ENCODE measurements around the gene FRY.

FRY gene

DNA sequence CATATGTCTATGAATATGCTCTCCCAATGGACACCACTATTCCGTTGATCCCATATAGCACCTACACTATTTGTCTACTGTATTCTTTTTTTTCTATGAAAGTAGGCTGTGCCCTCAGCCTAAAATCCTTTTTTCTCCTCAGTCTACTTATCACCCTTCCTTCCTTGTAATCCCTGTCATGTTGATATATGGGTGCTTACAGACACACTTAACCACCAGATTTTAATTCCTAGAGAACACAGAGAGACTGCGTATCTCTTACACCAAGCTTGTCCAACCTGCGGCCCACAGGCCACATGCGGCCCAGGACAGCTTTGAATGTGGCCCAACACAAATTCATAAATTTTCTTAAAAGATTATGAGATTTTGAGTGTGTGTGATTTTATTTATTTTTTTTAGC is 182.5 kb downstream of the FRY start:
- DNase-seq (ENCODE audit: low read depth in 2 of 2), result no peak

DNA sequence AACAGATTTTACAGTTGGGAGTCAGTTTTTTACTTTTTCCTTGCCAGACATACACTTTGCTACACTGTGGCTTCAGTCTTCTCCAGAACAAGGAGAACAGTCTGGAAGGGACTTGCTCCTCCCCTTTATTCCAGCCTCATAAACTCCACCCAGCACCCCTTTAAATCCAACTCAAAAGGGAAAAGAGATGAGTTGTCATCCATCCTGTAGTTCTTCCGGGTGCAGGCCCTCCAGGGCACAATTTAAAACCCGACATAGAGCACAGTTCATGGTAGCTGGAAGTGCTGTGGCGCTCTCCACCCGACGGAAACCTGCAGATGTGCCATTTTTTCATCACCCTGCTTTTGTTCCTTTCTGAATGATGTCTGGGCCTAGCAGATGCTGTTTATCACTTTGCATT is 184.7 kb downstream of the FRY start:
- no peak for DNase-seq (ENCODE audit: low read depth in 2 of 2)

DNA sequence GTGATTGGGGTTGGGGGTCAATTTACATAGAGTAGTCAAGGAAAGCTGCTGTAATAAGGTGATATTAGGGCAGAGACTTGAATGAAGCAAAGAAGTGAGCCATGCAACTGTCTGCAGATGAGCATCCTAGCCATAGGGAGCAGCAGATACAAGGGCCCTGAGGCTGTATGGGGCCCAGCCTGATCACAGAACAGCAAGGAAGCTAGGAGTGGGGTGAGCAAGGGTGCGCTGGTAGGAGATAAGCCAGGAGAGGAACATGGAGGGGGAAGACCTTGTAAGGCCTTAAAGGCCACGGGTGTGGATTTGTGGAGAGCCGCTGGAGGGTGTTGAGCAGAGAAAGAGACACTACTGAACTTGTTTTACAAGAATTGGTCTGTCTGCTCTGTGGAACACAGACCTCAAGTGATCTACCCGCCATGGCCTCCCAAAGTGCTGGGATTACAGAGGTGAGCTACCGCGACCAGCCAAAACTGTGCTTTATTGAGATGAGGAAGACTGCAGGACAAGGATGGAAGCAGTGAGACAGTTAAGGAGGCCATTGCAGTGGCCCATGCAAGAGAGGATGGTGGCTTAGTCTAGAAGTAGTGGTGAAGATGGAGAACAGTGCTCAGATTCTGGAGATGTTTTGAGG is 190.6 kb downstream of the FRY start:
- DNase-seq (ENCODE audit: low read depth in 2 of 2), result no peak

DNA sequence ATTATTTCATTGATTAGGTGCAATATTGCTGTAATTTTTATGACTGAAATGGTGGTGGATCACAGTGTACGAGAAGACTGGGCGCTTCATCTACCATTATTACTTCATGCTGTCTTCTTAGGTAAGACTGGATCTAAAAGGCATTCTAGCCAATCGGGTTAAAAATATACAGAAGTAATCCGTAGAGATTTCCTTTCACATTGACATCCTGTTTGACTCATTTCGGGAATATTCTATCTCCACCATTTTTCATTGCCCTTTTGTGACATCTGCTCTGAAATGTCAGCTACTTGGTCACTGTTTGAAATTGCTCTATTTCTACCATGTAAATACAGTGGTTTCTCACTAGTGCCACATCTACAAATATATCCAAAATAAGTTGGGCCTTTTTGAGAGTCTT is 193.3 kb downstream of the FRY start:
- DNase-seq (ENCODE audit: low read depth in 2 of 2), result no peak

DNA sequence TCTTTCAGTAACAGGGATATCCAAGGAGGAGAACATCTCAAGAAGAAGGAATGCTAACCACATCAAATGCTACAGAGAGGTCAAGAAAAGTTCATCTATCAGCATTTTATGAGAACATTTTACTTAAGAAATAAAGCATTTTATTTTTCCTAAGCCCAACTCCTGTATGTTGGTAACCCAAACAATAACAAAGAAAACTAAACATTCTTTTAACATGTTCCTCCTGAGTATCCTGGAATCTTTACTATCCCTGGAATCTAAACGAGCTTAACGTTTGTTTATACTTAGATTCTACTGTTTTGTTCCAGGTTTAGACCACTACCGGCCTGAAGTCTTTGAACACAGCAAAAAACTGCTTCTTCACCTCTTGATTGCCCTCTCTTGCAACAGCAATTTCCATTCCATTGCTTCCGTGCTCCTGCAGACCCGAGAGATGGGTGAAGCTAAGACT is 193.9 kb downstream of the FRY start:
- no peak for DNase-seq (ENCODE audit: low read depth in 2 of 2)

DNA sequence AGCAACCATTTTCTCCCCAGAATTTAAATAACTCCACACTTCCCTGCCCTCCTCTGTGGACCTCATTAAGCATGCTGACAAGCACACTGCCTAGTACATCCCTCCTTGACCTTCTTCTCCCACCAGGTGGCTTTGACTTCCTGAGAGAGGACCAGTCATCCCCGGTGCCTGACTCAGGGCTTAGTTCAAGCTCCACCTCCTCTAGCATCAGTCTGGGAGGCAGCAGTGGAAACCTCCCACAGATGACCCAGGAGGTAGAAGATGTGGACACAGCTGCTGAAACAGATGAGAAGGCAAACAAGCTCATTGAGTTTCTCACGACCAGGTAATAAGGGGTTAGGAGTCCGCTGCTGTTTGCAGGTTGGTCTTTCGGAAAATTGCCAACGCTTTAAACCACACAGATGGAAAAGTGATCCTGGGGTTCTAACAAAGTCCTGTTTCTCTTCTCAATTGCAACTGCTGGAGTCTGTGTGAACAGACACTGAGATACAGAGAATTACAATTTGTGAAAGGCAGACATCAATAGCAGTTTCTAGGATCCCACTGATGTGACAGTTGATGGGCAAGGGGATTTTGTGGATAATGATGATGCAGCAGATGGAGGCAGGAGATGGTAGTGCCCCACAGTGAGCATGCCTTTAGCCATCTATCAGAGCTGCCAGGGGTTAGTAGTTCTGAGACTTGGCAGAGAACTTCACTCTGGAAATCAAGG is 196.9 kb downstream of the FRY start:
- no peak for DNase-seq (ENCODE audit: low read depth in 2 of 2)

DNA sequence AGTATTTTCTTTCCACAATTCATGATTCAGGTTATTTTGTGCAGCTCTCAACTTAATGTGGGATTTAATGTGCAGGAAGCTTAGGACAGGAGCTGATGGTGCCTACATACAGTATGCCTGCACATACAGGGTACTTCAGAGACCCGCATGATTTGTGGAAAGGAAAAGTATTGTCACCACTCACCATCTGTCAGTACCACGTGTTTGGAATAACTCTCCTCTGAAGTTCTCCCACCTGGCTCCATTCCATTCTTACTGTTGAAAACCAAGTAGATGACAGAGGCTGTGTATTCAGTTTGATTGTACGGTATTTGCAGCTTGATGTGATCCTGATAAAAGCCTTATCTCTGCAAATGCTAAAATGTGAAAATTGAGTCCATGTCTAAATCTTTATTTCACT is 197.9 kb downstream of the FRY start:
- no peak for DNase-seq (ENCODE audit: low read depth in 2 of 2)

DNA sequence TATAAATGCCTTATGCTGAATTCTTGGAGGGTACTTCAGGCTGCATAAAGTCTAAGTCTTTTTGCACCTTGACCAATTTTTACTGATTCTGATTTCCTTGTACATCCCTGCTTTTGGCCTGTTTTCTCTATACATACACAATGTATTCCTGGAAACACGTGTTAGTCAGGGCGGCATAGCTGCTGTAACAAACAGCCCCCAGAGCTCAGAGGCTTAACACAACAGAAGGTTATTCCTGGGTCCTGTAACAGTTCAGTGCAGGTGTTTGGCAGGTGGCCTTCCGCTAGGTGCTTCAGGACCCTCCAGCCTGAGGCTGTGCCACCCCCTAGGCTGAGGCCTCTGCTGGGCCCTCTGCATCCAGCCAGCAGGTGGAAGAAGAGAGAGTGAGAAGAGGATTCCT is 200.7 kb downstream of the FRY start:
- no peak for DNase-seq (ENCODE audit: low read depth in 2 of 2)

DNA sequence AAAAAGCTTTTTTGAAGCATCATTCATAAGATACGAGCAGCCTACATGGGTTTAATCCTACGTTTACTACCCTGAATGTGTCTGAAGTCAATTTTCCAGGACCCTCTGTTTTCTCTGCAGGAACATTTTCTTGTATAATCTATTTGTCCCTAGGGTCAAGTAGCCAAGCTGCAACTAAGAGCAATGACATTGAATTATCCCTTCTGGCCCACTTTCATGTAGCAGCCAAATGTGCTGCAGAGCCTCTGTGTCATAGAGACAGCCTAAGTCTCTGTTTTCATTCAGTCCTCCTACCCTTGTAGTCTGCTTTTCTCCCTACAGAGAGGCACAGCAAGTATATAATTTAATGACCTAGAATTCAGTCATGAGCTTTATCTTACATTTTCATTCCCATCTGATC is 201.5 kb downstream of the FRY start:
- DNase-seq (ENCODE audit: low read depth in 2 of 2), result no peak

DNA sequence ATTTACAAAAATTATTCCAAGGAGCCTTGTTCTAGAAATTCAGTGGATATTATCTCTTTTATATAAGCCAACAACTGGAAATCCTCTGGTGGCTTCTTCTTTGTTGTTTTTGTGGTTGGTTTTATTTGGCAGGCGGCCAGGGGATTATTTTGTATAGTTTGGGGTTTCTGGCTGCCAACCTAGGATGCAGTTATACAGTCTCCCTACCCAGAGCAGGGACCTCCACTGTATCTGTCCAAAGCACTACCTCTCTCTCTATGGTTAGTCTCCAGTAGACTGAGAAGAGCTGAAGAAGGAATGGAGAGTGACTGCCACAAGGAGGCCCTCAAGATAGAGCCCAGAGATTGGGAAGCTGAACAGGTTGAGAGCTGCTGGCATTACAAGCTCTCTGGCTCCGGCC is 203.3 kb downstream of the FRY start:
- DNase-seq (ENCODE audit: low read depth in 2 of 2), result no peak

DNA sequence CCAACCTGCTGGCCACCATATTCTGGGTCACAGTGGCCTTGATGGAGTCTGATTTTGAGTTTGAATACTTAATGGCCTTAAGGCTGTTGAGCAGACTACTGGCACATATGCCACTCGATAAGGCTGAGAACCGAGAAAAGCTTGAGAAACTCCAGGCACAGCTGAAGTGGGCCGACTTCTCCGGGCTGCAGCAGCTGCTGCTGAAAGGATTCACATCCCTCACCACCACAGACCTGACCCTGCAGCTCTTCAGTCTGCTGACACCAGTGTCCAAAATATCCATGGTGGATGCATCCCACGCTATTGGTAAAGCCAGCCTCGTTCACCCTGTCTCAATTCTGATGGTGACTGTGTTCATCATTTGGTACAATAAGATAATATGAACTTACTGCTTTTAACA is 206.1 kb downstream of the FRY start:
- no peak for DNase-seq (ENCODE audit: low read depth in 2 of 2)

DNA sequence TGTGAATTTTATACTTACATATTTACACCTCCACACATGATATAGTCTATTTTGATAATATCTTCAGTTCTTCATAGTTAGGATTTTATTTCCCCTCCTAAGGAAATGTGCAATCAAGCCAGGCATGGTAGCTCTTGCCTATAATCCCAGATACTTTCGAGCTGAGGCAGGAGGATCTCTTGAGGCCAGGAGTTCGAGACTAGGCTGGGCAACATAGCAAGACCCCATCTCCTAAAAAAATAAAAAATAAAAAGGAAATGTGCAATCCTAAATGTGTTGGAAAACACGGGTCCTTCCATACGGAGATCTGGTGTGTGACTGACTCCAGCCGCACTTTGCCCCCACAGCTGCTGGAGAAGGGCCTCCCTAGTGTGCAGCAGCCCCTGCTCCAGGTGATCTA is 212.1 kb downstream of the FRY start:
- DNase-seq (ENCODE audit: low read depth in 2 of 2), result no peak

DNA sequence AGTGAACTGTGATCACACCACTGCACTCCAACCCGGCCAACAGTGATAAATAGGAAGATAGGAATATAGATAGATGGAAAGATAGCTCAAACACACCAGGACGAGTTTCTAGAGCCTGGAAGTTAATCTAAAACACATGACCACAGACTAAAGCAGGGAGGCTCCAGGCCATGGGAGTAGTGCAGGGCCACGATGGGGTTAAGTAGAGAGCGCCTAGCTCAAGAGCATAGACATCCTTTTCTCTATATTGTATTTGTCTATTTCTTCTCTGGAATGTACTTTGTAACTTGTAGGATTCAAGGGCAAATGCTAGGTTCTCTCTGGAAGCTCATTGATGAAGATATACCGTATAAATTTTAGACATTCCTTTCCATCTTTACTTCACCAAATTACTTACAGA is 214.0 kb downstream of the FRY start:
- DNase-seq (ENCODE audit: low read depth in 2 of 2), result no peak

DNA sequence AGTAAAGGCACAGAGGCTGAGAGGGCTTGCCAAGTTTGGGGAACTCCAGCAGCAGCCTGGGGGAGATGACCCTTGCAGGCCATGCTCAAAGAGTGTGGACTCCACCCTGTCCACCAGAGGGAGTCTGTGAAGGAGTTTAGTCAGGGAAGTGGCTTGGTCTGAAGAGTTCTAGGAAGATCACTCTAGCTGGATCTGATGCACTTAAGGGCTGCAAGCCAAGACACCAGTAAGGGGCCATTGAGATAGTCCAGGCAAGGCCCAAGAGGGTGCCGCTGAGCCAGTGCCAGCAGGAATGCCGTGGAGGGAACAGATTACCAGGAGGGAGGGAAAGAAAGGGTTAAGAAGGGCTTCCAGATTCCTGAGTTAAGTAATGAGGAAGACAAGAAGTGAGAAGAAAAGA is 214.9 kb downstream of the FRY start:
- DNase-seq (ENCODE audit: low read depth in 2 of 2), result peak; percentile 1 to 29

DNA sequence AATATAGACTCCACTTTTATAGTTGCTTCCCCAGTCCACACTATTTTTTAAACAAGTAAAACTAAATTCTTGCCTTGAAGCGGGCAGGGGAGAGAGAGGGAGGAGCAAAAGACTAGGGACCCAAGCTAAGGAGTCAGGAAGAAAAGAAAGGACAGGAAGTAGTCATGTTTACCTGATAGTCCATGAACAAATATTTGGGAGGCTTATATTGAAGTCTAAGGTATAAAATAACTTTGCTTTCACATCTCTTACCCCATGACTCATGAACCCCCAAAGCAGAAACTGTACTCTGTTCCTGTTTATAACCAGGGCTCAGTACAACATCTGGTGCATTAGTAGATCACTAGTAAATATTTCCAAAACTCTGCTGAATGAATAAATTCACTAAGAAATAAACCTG is 216.3 kb downstream of the FRY start:
- no peak for DNase-seq (ENCODE audit: low read depth in 2 of 2)

DNA sequence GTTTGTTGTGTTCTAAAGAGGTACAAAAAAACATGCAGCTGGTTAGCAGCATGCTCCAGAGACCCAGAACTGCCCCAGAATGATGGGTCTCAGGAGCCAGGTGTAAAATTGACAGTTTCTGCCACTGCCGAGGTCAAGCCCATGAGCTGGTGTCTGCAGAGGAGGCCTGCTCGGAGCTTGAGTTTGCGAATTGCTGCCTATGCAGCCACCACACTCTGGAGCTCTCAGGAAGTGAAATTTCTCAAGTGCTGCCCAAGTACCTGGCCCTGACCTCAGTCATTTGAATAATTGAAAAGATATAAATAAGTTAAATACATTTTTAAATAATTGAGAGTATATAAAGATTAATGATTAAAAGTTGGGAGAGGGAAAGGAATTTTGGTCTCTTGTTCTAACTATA is 217.2 kb downstream of the FRY start:
- no peak for DNase-seq (ENCODE audit: low read depth in 2 of 2)

DNA sequence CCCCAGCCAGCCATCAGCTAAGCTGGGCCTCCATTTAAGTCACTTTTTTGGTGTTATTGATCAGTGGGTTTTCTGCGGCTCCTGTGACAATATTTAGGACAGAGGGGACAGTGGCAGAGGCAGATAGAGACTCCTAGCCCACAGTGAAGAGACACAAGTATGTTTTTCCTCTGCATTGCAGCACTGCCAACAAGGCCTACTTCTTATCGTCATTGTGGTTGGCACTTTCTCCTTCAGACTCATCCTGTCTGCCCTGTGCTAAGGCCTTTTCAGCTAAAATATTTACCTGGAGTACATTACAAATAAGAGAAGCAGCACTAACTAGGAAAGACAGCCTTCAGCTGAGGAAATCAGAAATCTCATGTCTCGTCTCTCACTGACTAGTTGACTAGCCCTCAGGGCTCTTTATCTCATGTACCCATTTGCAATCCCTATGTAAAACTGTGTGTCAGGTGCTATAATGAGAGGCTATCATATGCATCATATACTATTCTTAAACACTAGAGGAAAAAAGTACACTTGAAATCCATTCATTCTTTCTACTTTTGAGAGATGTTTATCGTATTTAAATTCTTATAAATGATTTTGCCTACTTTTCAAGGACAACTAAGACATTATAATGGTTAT is 221.4 kb downstream of the FRY start:
- no peak for DNase-seq (ENCODE audit: low read depth in 2 of 2)

DNA sequence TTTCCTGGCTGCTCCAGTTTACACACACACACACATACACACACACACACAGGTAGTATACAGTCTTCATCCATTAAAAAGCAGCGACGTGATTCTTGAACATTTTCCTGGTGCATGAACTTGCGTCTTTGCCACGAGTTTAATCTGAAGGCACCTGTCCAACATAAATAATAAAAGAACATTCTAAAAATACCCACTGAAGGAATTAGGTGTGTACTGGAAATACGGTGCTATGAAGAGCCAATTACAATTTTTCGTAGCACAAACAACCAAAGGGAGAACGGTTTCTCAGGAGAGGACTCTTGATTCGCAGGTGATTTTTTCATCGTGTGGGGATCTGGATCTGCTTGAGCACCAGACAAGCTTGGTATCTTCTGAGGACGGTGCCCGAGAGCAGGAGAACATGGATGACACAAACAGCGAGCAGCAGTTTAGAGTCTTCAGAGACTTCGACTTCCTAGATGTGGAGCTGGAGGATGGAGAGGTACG is 222.4 kb downstream of the FRY start:
- DNase-seq (ENCODE audit: low read depth in 2 of 2), result no peak

DNA sequence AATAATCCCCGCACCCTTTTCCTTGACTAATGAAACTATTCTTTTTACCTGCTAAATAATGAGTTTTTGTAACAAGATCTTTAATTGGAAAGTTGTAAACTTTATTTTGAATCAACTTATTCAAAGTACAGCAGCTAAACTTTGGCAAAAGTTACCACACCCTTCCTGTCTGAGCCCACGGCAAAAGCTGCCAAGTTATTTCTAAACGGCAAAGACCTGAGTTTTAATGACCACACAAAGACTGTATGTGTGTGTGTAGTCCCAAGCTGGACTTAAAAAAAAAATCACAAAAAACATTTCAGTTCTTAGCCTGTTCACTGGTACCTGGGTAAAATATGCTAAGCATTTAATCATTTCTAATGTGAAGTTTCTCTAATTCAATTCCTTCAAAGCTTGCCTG is 222.8 kb downstream of the FRY start:
- DNase-seq (ENCODE audit: low read depth in 2 of 2), result no peak

DNA sequence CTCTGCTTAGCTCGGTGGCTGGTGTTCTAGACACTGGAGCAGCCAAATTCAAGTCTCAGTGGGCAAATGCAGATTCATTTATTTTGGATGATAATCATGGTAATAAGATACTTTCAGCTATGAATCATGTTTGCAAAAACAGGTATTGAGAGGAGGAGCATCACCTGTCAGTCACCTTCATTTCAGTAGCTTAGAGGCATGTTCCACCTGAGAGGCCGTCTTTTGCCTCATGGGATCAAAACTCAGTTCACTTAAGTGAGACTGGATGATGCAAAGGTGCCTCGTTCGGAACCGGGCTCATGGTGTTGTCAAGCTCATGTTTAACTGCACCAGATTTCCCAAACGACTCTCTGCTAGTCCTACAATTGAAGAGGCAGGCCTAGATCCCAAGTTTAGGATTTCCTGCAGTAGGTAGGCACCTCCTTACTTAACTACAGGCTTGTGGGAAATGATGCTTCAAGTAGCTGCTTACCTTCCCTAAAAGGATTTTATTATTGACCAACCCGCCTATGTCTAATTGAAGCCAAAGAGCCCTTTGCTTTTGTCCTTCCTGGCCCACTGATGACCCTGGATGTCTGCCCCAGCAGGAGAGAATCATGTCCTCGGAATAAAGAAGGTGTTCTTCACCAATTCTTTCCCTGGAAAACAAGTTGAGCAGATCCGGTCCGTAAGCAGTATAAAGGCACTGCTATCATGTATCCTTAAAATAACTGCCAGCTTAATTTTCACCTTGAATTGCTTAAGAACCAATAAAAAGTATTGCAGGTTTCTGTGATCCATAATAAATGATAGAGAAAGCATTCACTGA is 223.5 kb downstream of the FRY start:
- DNase-seq (ENCODE audit: low read depth in 2 of 2), result no peak

DNA sequence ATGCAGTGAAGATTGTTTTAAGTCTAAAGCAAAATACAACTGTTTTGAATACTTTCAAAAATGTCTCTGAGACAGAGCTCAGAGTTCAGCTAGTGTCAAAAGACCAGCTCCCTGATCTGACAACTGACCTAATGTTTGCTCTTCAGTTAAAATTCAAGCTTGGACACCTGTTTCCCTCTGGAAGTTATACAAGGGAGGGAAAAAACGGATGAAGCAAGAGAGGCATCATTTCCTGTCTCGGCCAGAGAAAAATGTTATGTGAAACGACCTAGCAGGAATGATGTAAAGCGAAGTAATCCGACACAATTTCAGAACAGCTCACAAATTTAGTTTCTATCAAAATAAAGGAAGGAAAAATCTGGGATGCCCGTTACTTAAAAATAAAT is 224.1 kb downstream of the FRY start:
- no peak for DNase-seq (ENCODE audit: low read depth in 2 of 2)

DNA sequence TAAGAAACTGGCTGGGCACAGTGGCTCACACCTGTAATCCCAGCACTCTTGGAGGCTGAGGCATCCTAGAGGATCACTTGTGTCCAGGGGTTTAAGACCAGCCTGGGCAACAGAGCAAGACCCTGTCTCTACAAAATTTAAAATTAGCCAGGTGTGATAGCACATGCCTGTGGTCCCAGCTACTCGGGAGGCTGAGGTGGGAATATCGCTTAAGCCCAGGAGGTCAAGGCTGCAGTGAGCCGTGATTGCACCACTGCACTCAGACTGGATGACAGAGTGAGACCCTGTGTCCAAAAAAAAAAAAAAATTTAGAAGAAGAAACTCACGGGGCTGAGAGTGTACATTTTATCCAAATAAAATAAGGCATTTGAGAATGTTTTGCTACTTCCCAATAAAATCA is 224.7 kb downstream of the FRY start:
- DNase-seq (ENCODE audit: low read depth in 2 of 2), result no peak
